ENCODE data around the gene HCFC1R1. TPM values are rescaled to one million over a fixed set of nuclear protein-coding genes. Genes with fewer than 3 reads are reported as not detected.
A peak's percentile ranks its signal among the peaks of the same experiment; 100 is the strongest.

HCFC1R1 gene
- total RNA-seq, 2 donors from 2014 or later, result 19.9 to 120 TPM

- Histone ChIP-seq H3K27me3 (replicated peaks; ENCODE audit: insufficient read depth) (no peaks in the 10 kb centered on the region), H3K4me3 (no peak overlapping the region), H3K27ac (no peak overlapping the region), H3K4me1 (ENCODE audit: control insufficient read depth in 1 of 2, low read depth in 2 of 2) (peaks cover 11 to 23% of the 10 kb centered on the region in 2 donors), H3K9me3 (no peaks in the 10 kb centered on the region), H3K36me3 (no peaks in the 10 kb centered on the region)
- ATAC-seq (ENCODE audit: insufficient number of reproducible peaks, low FRiP score, low read depth) (no peak), DNase-seq (ENCODE audit: low spot score) (no peak)
- TF ChIP-seq, protein P1, sequence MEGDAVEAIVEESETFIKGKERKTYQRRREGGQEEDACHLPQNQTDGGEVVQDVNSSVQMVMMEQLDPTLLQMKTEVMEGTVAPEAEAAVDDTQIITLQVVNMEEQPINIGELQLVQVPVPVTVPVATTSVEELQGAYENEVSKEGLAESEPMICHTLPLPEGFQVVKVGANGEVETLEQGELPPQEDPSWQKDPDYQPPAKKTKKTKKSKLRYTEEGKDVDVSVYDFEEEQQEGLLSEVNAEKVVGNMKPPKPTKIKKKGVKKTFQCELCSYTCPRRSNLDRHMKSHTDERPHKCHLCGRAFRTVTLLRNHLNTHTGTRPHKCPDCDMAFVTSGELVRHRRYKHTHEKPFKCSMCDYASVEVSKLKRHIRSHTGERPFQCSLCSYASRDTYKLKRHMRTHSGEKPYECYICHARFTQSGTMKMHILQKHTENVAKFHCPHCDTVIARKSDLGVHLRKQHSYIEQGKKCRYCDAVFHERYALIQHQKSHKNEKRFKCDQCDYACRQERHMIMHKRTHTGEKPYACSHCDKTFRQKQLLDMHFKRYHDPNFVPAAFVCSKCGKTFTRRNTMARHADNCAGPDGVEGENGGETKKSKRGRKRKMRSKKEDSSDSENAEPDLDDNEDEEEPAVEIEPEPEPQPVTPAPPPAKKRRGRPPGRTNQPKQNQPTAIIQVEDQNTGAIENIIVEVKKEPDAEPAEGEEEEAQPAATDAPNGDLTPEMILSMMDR (IDR thresholded peaks at IDR 0.05), result no peak
These were observed 44.7 kb upstream of the HCFC1R1 start for GRCh38 chr16:3068487-3068886.

DNA sequence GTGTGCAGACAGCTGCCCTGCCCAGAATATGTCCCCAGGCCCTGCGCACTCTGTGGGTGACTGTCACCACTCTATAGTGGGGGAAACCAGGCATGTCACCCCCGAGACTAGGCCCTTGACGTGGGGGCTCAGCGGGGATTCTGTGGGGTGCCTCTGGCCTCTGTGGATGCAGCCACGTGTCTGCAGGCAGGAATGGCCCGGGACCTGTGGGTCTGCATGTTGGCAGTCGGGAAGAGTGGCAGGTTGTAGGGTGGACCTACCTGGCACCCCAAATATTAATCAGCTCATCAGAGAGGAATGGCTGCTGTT is 42.7 kb upstream of the HCFC1R1 start:
- Histone ChIP-seq H3K27ac (no peak overlapping the region), H3K4me1 (ENCODE audit: control insufficient read depth in 1 of 2, low read depth in 2 of 2) (peaks cover 11 to 23% of the 10 kb centered on the region in 2 donors), H3K9me3 (no peaks in the 10 kb centered on the region), H3K4me3 (peak overlapping the region; percentile 64), H3K36me3 (no peaks in the 10 kb centered on the region), H3K27me3 (replicated peaks; ENCODE audit: insufficient read depth) (no peaks in the 10 kb centered on the region)
- TF ChIP-seq, protein P1 (IDR thresholded peaks at IDR 0.05), result no peak
- ATAC-seq (ENCODE audit: insufficient number of reproducible peaks, low FRiP score, low read depth) (no peak), DNase-seq (ENCODE audit: low spot score) (no peak)

GRCh38 chr16:3065742-3066439 is 42.1 kb upstream of the HCFC1R1 start:
- DNase-seq (ENCODE audit: low spot score), result no peak
- H3K36me3 ChIP-seq, result no peaks in the 10 kb centered on the region
- H3K9me3 ChIP-seq, result no peaks in the 10 kb centered on the region
- H3K4me3 ChIP-seq, result peak overlapping the region; percentile 64
- H3K27ac ChIP-seq, result peak overlapping the region in 1 of 2 donors; percentile 14
- TF ChIP-seq, protein P1 (IDR thresholded peaks at IDR 0.05), result no peak
- no peaks in the 10 kb centered on the region for H3K27me3 ChIP-seq (replicated peaks; ENCODE audit: insufficient read depth)
- H3K4me1 ChIP-seq (ENCODE audit: control insufficient read depth in 1 of 2, low read depth in 2 of 2), result peaks cover 11 to 23% of the 10 kb centered on the region in 2 donors
- ATAC-seq (ENCODE audit: insufficient number of reproducible peaks, low FRiP score, low read depth), result no peak

DNA sequence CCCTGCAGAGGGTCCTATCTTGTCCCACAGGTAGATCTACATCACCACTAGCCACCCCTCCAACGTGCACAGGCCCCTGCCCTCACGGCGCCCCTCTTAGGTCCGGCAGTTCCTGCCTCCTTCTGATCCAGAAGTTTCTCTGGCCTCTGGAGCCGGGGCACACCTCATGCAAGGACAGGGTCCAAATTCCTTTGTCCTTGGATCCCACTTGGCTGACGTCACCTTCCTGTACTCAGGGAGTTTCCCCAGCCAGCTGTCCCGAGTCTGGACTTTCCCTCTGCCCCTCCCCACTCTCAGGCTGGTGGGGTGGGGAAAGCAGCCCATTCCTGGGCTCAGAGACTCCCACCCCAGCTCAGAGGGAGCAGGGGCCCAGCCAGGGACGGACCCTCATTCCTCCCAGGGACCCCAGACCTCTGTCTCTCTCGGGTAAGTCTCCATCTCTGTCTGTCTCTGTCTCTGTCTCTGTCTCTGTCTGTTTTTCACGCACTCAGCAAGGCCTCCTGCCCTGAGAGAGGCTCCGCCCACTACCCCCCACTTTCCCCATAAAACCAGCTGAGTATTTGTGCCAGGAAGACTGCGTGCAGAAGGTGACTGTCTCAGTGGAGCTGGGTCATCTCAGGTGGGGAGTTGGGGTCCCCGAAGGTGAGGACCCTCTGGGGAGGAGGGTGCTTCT is 41.5 kb upstream of the HCFC1R1 start, which contains the start of gene IL32:
IL32 (plus strand) TSS at position 572 of the 673 bp plus-strand sequence. CDS start 172 bp downstream, outside the sequence.
- ATAC-seq (ENCODE audit: insufficient number of reproducible peaks, low FRiP score, low read depth) (peak; percentile 71), DNase-seq (ENCODE audit: low spot score) (no peak)
- Histone ChIP-seq H3K4me1 (ENCODE audit: control insufficient read depth in 1 of 2, low read depth in 2 of 2) (peaks cover 11 to 25% of the 10 kb centered on the region in 2 donors), H3K9me3 (no peaks in the 10 kb centered on the region), H3K4me3 (peak within 1 kb of the TSS; percentile 64), H3K27ac (peak within 1 kb of the TSS in 1 of 2 donors; percentile 14), H3K36me3 (no peaks in the 10 kb centered on the region), H3K27me3 (replicated peaks; ENCODE audit: insufficient read depth) (no peaks in the 10 kb centered on the region)
- TF ChIP-seq, protein P1 (IDR thresholded peaks at IDR 0.05), result no peak

DNA sequence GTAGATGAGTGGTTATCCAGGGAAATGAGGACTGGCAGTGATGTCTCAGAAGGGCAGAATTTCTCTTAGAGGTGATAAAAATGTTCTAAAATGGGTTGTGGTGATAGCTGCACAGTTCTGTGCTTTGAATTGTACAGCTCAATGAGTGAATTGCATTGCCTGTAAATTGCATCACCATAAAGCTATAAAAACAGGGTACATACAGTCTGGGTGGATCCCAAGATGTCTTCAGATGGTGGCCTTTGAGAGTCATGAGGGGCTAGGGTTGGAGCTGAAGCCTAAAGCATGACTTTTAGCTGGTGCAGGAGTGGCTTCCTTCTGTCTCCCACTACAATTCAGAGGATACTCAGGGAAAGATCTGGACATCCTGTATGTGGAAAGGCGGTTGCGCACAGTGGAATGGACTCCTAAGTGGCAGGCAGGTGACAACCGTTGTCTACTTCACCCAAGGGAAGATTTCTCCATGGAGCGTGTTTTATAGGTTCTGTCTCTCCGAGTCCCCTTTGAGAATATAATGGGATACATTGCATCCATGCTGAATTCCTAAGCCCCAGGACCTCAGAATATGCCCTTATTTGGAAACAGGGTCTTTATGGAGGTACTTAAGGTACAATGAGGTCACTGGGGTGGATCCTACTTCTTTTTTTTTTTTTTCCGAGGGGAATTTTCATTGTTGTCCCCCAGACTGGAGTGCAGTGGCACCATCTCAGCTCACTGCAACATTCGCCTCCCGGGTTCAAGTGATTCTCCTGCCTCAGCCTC is 40.1 kb upstream of the HCFC1R1 start:
- Histone ChIP-seq H3K9me3 (no peaks in the 10 kb centered on the region), H3K4me1 (ENCODE audit: control insufficient read depth in 1 of 2, low read depth in 2 of 2) (peaks cover 16 to 33% of the 10 kb centered on the region in 2 donors), H3K36me3 (no peaks in the 10 kb centered on the region), H3K4me3 (no peak overlapping the region), H3K27me3 (replicated peaks; ENCODE audit: insufficient read depth) (no peaks in the 10 kb centered on the region), H3K27ac (no peak overlapping the region)
- TF ChIP-seq, protein P1 (IDR thresholded peaks at IDR 0.05), result no peak
- ATAC-seq (ENCODE audit: insufficient number of reproducible peaks, low FRiP score, low read depth) (no peak), DNase-seq (ENCODE audit: low spot score) (no peak)

All from thoracic aorta (tissue), 2 donors.